ENCODE data around the gene C13orf46. TPM values are rescaled to one million over a fixed set of nuclear protein-coding genes. Genes with fewer than 3 reads are reported as not detected.

C13orf46 gene
- not detected for total RNA-seq

DNA sequence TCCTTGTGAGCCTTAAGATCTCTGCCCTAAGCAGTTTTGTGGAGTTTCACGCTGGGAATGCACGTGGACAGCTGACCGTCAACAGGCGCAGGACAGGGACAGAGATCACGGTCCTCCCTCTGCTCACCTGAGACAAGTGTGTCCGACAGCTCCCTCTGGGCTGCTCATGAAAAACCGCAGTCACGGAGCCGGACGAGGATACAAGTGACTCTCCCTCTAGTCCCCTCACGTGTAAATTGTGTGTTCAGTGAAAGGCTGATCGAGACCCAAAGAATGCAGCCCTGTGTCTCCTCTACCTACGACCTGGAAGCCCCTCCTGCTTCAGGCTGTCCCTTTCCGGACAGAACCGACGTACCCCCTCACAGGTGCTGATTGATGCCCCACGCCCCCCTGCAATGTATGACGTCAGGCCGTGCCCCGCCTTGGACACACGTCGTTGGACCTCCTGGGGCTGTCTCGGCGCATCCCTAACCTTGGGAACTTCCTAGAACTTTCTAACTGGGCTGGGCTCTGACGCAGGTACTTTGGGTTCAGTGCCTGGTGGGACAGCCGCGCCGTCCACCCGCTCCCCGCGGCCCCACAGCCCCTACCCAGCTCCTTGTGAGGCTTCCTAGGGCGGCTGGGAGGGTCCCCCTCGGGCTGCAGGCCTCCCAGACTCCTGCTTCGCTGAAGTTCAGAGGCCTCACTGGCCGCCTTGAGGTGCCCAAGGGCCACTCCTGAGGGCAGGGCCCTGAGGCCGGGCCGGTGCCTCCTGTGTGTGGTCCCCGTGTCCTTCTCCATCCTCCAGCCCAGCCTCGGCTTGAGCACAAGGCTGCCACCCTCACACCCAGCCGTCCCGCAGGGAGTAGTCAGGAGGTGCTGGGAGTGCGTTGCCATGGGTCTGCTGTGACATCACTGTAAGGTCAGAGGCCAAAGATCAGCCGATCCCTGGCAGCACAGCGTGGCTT, at the start of gene C13orf46:
C13orf46 (minus strand) TSS at position 859 of the 947 bp plus-strand sequence; CDS start at position 780, 79 bp downstream.
- Histone ChIP-seq H3K36me3 (peaks cover 0 to 33% (median 0%) of the 10 kb centered on the region in 3 donors), H3K27me3 (no peaks in the 10 kb centered on the region), H3K9me3 (no peaks in the 10 kb centered on the region), H3K4me1 (peaks cover 8 to 30% (median 12%) of the 10 kb centered on the region in 3 donors), H3K4me3 (no peak within 1 kb of the TSS), H3K27ac (no peak within 1 kb of the TSS)
- DNase-seq = no peak
- 87 to 88% methylated on average over 12 to 28 of the region's 44 CpGs for WGBS, 2 donors
- intact Hi-C loops (cut with DNase I) = no loop called here
- TF ChIP-seq, protein P1, sequence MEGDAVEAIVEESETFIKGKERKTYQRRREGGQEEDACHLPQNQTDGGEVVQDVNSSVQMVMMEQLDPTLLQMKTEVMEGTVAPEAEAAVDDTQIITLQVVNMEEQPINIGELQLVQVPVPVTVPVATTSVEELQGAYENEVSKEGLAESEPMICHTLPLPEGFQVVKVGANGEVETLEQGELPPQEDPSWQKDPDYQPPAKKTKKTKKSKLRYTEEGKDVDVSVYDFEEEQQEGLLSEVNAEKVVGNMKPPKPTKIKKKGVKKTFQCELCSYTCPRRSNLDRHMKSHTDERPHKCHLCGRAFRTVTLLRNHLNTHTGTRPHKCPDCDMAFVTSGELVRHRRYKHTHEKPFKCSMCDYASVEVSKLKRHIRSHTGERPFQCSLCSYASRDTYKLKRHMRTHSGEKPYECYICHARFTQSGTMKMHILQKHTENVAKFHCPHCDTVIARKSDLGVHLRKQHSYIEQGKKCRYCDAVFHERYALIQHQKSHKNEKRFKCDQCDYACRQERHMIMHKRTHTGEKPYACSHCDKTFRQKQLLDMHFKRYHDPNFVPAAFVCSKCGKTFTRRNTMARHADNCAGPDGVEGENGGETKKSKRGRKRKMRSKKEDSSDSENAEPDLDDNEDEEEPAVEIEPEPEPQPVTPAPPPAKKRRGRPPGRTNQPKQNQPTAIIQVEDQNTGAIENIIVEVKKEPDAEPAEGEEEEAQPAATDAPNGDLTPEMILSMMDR (IDR thresholded peaks at IDR 0.05) = no peak
- no peak for TF ChIP-seq POLR2A (IDR thresholded peaks at IDR 0.05)

DNA sequence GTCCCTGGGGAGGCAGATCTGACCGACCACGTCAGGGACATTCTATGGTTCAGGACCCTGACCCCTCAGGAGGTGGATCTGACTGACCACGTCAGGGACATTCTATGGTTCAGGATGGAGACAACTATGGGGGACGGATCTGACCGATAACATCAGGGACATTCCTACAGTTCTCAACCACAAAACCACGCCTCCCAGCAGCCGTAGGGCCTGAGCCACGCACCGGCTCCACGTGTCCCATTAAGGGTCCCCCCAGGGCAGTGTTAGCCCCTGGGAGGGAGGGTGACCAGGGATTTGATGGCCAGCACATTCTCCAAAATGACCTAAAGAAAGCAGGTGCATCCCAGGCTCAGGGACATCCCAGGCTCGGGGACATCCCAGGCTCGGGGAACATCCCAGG, 49.0 kb upstream of the C13orf46 start:
- Histone ChIP-seq H3K36me3 (peaks cover 0 to 63% (median 5%) of the 10 kb centered on the region in 3 donors), H3K27ac (no peak overlapping the region), H3K9me3 (no peaks in the 10 kb centered on the region), H3K4me3 (no peak overlapping the region), H3K27me3 (no peaks in the 10 kb centered on the region), H3K4me1 (peaks cover 10 to 29% (median 17%) of the 10 kb centered on the region in 3 donors)
- TF ChIP-seq, protein P1 (IDR thresholded peaks at IDR 0.05) = no peak
- no peak for TF ChIP-seq POLR2A (IDR thresholded peaks at IDR 0.05)
- WGBS, 2 donors = 85 to 96% methylated on average over 8 to 9 of the region's 12 CpGs
- intact Hi-C loops (cut with DNase I) = no loop called here
- DNase-seq = no peak

DNA sequence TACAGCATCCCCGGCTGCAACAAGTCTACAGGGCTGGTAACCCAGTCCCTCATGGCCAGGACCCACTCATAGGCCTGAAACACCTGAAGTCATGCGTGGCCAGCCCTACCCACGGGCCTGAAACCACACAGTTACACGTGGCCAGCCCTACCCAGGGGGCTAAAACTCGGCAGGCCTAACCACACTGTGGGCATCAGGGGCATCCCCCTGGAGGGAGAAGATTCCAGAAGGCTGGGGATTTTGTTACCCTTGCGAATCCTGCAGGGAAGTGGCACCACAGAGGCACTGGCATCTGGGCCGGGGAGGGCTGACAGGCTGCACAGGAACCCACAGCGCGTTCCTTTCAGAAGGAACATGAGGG, 48.4 kb upstream of the C13orf46 start:
- no peak for DNase-seq
- Histone ChIP-seq H3K27ac (no peak overlapping the region), H3K36me3 (peaks cover 0 to 69% (median 5%) of the 10 kb centered on the region in 3 donors), H3K4me3 (no peak overlapping the region), H3K9me3 (no peaks in the 10 kb centered on the region), H3K4me1 (peaks cover 10 to 23% (median 17%) of the 10 kb centered on the region in 3 donors), H3K27me3 (no peaks in the 10 kb centered on the region)
- TF ChIP-seq, protein P1 (IDR thresholded peaks at IDR 0.05) = no peak
- TF ChIP-seq POLR2A (IDR thresholded peaks at IDR 0.05) = no peak
- intact Hi-C loops (cut with DNase I) = no loop called here
- 92% methylated on average over 2 of the region's 9 CpGs; no CpG with 5 or more reads in 1 of the 2 donors for WGBS, 2 donors

DNA sequence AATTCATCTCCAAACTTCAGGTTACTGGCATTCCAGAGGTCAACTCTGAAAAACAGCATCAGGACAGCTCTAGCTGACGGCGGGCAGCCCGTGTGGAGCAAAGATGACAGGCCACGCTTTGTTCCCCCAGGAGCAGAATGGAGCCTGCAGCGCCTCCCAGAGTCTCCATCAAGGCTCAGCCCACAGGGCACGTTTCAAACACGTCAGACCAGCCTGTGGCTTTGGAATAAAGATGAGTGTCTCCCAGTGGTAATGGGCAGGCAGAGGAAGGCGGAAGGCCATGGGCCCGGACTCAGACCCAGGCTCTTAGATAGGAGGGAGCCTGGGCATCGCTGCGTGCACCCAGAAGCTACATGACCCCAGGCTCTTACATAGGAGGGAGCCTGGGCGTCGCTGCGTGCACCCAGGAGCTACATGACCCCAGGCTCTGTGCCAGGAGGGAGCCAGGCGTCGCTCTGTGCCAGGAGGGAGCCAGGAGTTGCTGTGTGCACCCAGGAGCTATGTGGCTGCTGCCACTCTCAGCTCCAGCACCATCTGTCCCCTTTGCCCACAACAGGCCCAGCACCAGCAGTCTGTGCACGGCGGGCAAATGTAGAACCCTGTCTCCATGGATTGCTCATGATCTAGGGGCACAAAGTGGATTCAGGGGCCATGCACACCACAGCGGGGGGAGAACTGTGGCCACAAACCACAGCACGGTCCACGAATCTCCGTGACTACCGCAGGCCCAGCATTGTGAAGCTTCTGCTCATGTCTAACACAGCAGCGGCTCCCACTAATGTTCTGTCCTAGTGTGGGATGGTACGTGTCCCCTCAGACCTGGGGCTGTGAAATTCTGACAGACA, 47.8 kb upstream of the C13orf46 start:
- DNase-seq = no peak
- no peaks in the 10 kb centered on the region for H3K27me3 ChIP-seq
- H3K9me3 ChIP-seq = no peaks in the 10 kb centered on the region
- 60 to 72% methylated on average over 2 to 12 of the region's 25 CpGs for WGBS, 2 donors
- H3K36me3 ChIP-seq = peaks cover 0 to 75% (median 5%) of the 10 kb centered on the region in 3 donors
- TF ChIP-seq, protein P1 (IDR thresholded peaks at IDR 0.05) = no peak
- no peak for TF ChIP-seq POLR2A (IDR thresholded peaks at IDR 0.05)
- intact Hi-C loops (cut with DNase I) = no loop called here
- peaks cover 10 to 17% (median 15%) of the 10 kb centered on the region in 3 donors for H3K4me1 ChIP-seq
- no peak overlapping the region for H3K27ac ChIP-seq
- no peak overlapping the region for H3K4me3 ChIP-seq

Measured in esophagus squamous epithelium (tissue), 5 donors.